HL-60 (cell line): Measurements from ENCODE around the gene ADGRF4.

Experiments
- DNase-seq, 2 experiments: peaks; one replicate each; pipeline ENCODE4 v3.0.0-alpha.2; 2010 to 2020; ENCODE audit warnings: low read depth in 1 of 2, low spot score in 1 of 2
- H3K27ac ChIP-seq: fragments of 250-450 bp; sonication (Bioruptor Pico); replicated peaks from 2 replicates; pipeline ENCODE4 v1.5.1; 2020; ENCODE audit warnings: mild to moderate bottlenecking, moderate library complexity
- H3K27me3 ChIP-seq: fragments of 250-450 bp; sonication (Bioruptor Pico); 2 replicates; pipeline ENCODE4 v1.5.1; 2021; ENCODE audit warnings: mild to moderate bottlenecking, moderate library complexity; ENCODE audit not compliant: insufficient read depth, poor library complexity, severe bottlenecking
- H3K4me3 ChIP-seq: replicated peaks from 2 replicates; pipeline ENCODE4 v1.5.1; 2011; ENCODE audit warnings: mild to moderate bottlenecking, control low read depth, low read length; ENCODE audit not compliant: insufficient read depth
- CTCF ChIP-seq: IDR thresholded peaks from one replicate; pipeline ENCODE4 v1.5.1; 2011; ENCODE audit warnings: low read length, control low read depth, inconsistent platforms; ENCODE audit not compliant: insufficient read depth
- GABPA ChIP-seq: IDR thresholded peaks from 2 replicates; pipeline ENCODE4 v1.6.1; 2012; ENCODE audit warnings: low read depth
- POLR2AphosphoS5 ChIP-seq: IDR thresholded peaks from 2 replicates; pipeline ENCODE4 v1.6.1; 2012; ENCODE audit warnings: low read depth
- REST ChIP-seq: IDR thresholded peaks from 2 replicates; pipeline ENCODE4 v1.6.1; 2012; ENCODE audit warnings: low read depth; ENCODE audit not compliant: insufficient replicate concordance
- SPI1 ChIP-seq: IDR thresholded peaks from 2 replicates; pipeline ENCODE4 v1.6.1; 2012; ENCODE audit warnings: low read depth, mild to moderate bottlenecking, borderline replicate concordance

ADGRF4 gene

GRCh38 chr6:47670851-47671250 is 27.5 kb upstream of the ADGRF4 start:
- TF ChIP-seq REST (no peak), POLR2AphosphoS5 (no peak), SPI1 (no peak), GABPA (no peak)
- H3K4me3 ChIP-seq = no peak overlapping the region
- no peaks in the 10 kb centered on the region for H3K27me3 ChIP-seq
- no peak overlapping the region for H3K27ac ChIP-seq
- no peak for DNase-seq

- TF ChIP-seq REST (no peak), GABPA (no peak), CTCF (no peak), POLR2AphosphoS5 (no peak), SPI1 (no peak)
- no peak overlapping the region for H3K27ac ChIP-seq
- no peak for DNase-seq
- no peak overlapping the region for H3K4me3 ChIP-seq
- H3K27me3 ChIP-seq = no peaks in the 10 kb centered on the region
These were observed 26.6 kb upstream of the ADGRF4 start for GRCh38 chr6:47671777-47672176.

GRCh38 chr6:47672816-47673215 is 25.6 kb upstream of the ADGRF4 start:
- TF ChIP-seq GABPA (no peak), CTCF (no peak), POLR2AphosphoS5 (no peak), REST (no peak), SPI1 (no peak)
- Histone ChIP-seq H3K27ac (no peak overlapping the region), H3K27me3 (no peaks in the 10 kb centered on the region), H3K4me3 (no peak overlapping the region)
- no peak for DNase-seq

- H3K27me3 ChIP-seq = no peaks in the 10 kb centered on the region
- DNase-seq = no peak
- TF ChIP-seq SPI1 (no peak), CTCF (no peak), REST (no peak), POLR2AphosphoS5 (no peak), GABPA (no peak)
- no peak overlapping the region for H3K4me3 ChIP-seq
- H3K27ac ChIP-seq = no peak overlapping the region
These were observed 23.7 kb upstream of the ADGRF4 start for GRCh38 chr6:47674673-47675072.
